ENCODE data around the gene KIRREL1.

- TF ChIP-seq YY1 (IDR thresholded peaks at IDR 0.05; ENCODE audit: insufficient read depth, insufficient read length) (no peak), ZNF274 (IDR thresholded peaks at IDR 0.05; ENCODE audit: low read depth, low read length) (no peak)
Observed at GRCh38 chr1:158062174-158062573, 68.7 kb downstream of the KIRREL1 start.

All from NT2/D1 (cell line).